ENCODE measurements around the gene CIROP. TPM values are rescaled to one million over a fixed set of nuclear protein-coding genes. Genes with fewer than 3 reads are reported as not detected.

CIROP gene
- total RNA-seq, 6 donors from 2014 or later = not detected

- ATAC-seq (ENCODE audit: low FRiP score in 2 of 2) (no peak), DNase-seq (no peak)
- Histone ChIP-seq H3K27me3 (no peaks in the 10 kb centered on the region), H3K9me3 (no peaks in the 10 kb centered on the region), H3K4me1 (peaks cover 5 to 20% (median 9%) of the 10 kb centered on the region in 4 donors), H3K27ac (no peak overlapping the region), H3K4me3 (no peak overlapping the region), H3K36me3 (peaks cover 0 to 27% (median 6%) of the 10 kb centered on the region in 4 donors)
- 41 to 63% methylated on average over 3 of the region's 3 CpGs for WGBS, 2 donors
- TF ChIP-seq POLR2A (IDR thresholded peaks at IDR 0.05) (no peak), POLR2AphosphoS5 (IDR thresholded peaks at IDR 0.05) (no peak), CTCF (IDR thresholded peaks at IDR 0.05) (no peak), EP300 (IDR thresholded peaks at IDR 0.05) (no peak)
Measured at GRCh38 chr14:23125011-23125410, 20.2 kb upstream of the CIROP start.

- H3K9me3 ChIP-seq = no peaks in the 10 kb centered on the region
- 92 to 94% methylated on average over 13 of the region's 13 CpGs for WGBS, 2 donors
- no peak overlapping the region for H3K4me3 ChIP-seq
- DNase-seq (no peak), ATAC-seq (ENCODE audit: low FRiP score in 2 of 2) (no peak)
- peaks cover 5 to 25% (median 13%) of the 10 kb centered on the region in 4 donors for H3K4me1 ChIP-seq
- H3K27me3 ChIP-seq = no peaks in the 10 kb centered on the region
- TF ChIP-seq POLR2AphosphoS5 (IDR thresholded peaks at IDR 0.05) (no peak), POLR2A (IDR thresholded peaks at IDR 0.05) (no peak), CTCF (IDR thresholded peaks at IDR 0.05) (no peak), EP300 (IDR thresholded peaks at IDR 0.05) (no peak)
- no peak overlapping the region for H3K27ac ChIP-seq
- H3K36me3 ChIP-seq = peaks cover 0 to 25% (median 6%) of the 10 kb centered on the region in 4 donors
Measured at GRCh38 chr14:23124337-23124954, 19.7 kb upstream of the CIROP start.

- DNase-seq (peak in 1 of 2 donors; percentile 78), ATAC-seq (ENCODE audit: low FRiP score in 2 of 2) (no peak)
- Histone ChIP-seq H3K4me1 (peaks cover 5 to 35% (median 13%) of the 10 kb centered on the region in 4 donors), H3K27ac (no peak overlapping the region), H3K4me3 (no peak overlapping the region), H3K36me3 (peaks cover 0 to 16% (median 4%) of the 10 kb centered on the region in 4 donors), H3K9me3 (no peaks in the 10 kb centered on the region), H3K27me3 (no peaks in the 10 kb centered on the region)
- no peak for TF ChIP-seq POLR2AphosphoS5 (IDR thresholded peaks at IDR 0.05)
- no peak for TF ChIP-seq POLR2A (IDR thresholded peaks at IDR 0.05)
- TF ChIP-seq CTCF (IDR thresholded peaks at IDR 0.05) = no peak
- TF ChIP-seq EP300 (IDR thresholded peaks at IDR 0.05) = no peak
- 52 to 54% methylated on average over 6 to 8 of the region's 8 CpGs for WGBS, 2 donors
Measured at GRCh38 chr14:23123419-23123818, 18.6 kb upstream of the CIROP start.

- 95 to 100% methylated on average over 1 to 6 of the region's 6 CpGs for WGBS, 2 donors
- Histone ChIP-seq H3K27me3 (no peaks in the 10 kb centered on the region), H3K36me3 (peaks cover 0 to 8% (median 2%) of the 10 kb centered on the region in 4 donors), H3K4me3 (no peak overlapping the region), H3K9me3 (no peaks in the 10 kb centered on the region), H3K4me1 (peaks cover 5 to 36% (median 13%) of the 10 kb centered on the region in 4 donors), H3K27ac (no peak overlapping the region)
- no peak for TF ChIP-seq CTCF (IDR thresholded peaks at IDR 0.05)
- TF ChIP-seq POLR2AphosphoS5 (IDR thresholded peaks at IDR 0.05) = no peak
- no peak for DNase-seq
- no peak for ATAC-seq (ENCODE audit: low FRiP score in 2 of 2)
Measured at GRCh38 chr14:23122086-23122485, 17.3 kb upstream of the CIROP start.

- H3K4me1 ChIP-seq = peaks cover 5 to 36% (median 13%) of the 10 kb centered on the region in 4 donors
- H3K27ac ChIP-seq = no peak overlapping the region
- H3K4me3 ChIP-seq = no peak overlapping the region
- TF ChIP-seq POLR2AphosphoS5 (IDR thresholded peaks at IDR 0.05) = no peak
- TF ChIP-seq POLR2A (IDR thresholded peaks at IDR 0.05) = no peak
- TF ChIP-seq EP300 (IDR thresholded peaks at IDR 0.05) = no peak
- no peak for TF ChIP-seq CTCF (IDR thresholded peaks at IDR 0.05)
- no peaks in the 10 kb centered on the region for H3K27me3 ChIP-seq
- 46 to 51% methylated on average over 6 of the region's 6 CpGs for WGBS, 2 donors
- ATAC-seq (ENCODE audit: low FRiP score in 2 of 2) = peak in 1 of 2 donors; percentile 27
- H3K36me3 ChIP-seq = peaks cover 0 to 1% (median 0%) of the 10 kb centered on the region in 4 donors
- no peak for DNase-seq
- no peaks in the 10 kb centered on the region for H3K9me3 ChIP-seq
Measured at GRCh38 chr14:23121361-23121771, 16.6 kb upstream of the CIROP start.

All from upper lobe of left lung (tissue), 6 donors.